Stimulated activated CD8-positive, alpha-beta memory T cell treated with anti-CD3 and anti-CD28 coated beads, Interleukin-12 subunit alpha, Interleukin-12 subunit beta, amount 100 ng/mL, for 24 hours (primary cell): ENCODE measurements around the gene ARHGAP23.
"Not testable (repeated sequence)": the region's sequence is repeated elsewhere in the genome, so short reads cannot be mapped to it uniquely, and the experiment has no call there.

ENCODE experiments used
- DNase-seq: peaks from one replicate; pipeline ENCODE4 v3.0.0-alpha.2; 2020; ENCODE audit errors: extremely low read depth

ARHGAP23 gene

DNA sequence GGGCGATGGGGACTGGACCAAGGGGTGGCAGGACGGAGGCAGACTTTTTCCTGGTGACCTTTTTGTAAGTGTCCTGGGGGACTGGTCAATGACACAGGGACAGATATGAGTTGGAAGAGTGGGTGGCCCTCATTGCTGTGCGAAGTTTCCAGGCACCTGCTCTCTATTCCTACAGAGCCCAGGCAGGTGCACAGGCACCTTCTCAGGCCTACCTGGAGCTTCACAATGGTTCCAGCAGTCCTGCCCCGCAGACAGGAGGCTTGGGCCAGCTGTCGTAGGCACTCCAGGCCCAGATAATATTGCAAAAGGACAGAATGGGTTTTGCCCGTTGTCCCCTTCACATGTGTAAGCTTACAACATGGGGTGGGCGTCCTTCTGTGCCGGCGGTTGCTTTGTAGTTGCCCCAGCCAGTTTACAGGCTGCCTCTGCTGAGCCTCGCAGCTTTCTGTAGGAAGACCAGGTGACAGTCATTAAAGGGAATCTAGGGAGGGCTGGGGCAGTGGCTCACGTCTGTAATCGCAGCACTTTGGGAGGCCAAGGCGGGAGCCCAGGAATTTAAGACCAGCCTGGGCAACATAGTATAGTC is 84.3 kb downstream of the ARHGAP23 start:
- DNase-seq, result no peak

GRCh38 chr17:38526526-38526925 is 98.3 kb downstream of the ARHGAP23 start:
- DNase-seq, result not testable (repeated sequence)

DNA sequence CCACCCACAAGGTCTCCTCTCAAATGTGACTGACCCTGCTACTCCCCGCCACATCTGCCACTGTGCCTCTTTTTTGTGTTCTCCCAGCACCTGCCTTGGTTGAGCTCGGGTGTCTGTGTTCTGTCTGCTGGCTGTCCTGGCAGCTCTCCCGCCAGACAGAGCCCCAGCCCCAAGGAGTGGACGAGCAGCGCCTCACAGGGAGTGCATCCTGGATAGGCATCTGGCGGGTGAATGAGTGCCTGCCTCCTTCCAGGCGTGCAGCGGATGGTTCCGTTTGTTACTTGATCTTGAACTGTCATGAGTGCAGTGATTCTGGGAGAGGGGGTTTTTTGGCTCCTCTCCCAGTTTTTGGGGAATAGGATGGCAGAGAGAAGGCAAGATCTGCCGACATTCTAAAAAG is 99.9 kb downstream of the ARHGAP23 start:
- not testable (repeated sequence) for DNase-seq

GRCh38 chr17:38530856-38531255 is 102.6 kb downstream of the ARHGAP23 start:
- not testable (repeated sequence) for DNase-seq

GRCh38 chr17:38531761-38532160 is 103.5 kb downstream of the ARHGAP23 start:
- DNase-seq, result not testable (repeated sequence)

GRCh38 chr17:38532451-38532850 is 104.2 kb downstream of the ARHGAP23 start:
- no peak for DNase-seq

GRCh38 chr17:38533241-38533640 is 105.0 kb downstream of the ARHGAP23 start:
- DNase-seq, result no peak

DNA sequence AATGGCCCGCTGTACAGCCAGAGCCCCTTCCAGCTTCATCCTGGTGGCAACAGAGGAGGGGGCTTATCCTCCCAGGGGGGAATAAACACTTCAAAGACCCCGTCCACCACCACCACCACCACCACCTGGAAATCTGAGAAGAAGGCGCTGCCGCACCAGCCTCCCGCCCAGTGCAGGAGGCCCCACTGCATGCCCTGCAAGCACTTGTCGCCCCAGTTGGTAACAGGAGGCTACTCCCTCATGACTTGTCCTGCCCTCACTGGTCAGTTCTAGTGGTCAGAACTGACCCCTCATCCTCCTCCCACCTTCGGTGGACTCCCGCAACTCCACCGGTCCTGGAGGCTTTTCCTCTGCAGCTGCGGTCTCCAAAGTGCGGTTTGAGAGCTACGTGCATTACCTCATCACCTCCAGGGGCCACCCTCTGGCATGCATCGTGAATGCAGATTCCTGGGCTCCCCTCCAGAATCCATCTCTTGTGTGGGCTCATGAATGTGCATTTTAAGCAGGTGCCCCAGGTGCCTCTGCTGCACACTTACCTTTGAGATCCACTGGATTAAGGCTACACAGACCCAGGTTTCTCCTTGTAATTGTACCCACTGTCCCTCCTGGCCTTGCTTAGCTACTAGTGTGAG is 105.7 kb downstream of the ARHGAP23 start:
- DNase-seq, result no peak

DNA sequence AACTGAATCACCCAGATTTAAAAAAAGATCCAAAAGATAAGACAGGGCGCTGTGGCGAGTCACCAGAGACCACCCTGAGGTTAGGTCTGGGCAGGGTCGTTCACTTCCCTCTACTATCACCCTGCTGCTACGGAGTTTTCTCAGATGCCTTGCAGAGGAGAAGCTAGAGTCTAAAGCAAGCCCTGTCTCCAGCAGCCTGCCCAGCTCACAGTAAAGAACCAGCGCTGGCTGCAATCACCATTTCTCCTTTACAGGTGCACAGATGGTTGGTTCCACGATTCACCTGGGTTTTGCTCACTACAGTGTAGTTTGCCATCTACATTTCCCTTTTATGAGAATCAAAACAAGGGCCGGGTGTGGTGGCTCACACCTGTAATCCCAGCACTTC is 106.2 kb downstream of the ARHGAP23 start:
- DNase-seq, result no peak

DNA sequence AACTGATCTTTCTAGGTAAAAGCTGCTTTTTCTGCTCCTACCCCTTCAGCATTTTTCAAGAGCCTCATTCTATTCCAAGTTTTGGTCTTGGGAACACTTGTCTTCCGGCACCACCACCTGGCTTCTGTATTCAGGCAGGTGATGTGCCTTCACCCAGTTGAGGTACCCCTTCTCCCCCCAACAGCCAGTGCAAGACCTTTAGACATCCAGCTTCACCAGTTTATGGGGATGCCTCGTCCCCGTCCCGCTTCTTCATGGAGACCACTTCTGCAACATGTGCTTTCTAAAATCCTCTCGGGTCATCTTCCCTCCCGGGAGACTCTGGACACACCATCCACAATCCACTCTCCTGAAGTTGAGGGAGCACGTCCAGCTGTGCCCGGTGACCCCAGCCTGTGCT is 107.6 kb downstream of the ARHGAP23 start:
- no peak for DNase-seq

DNA sequence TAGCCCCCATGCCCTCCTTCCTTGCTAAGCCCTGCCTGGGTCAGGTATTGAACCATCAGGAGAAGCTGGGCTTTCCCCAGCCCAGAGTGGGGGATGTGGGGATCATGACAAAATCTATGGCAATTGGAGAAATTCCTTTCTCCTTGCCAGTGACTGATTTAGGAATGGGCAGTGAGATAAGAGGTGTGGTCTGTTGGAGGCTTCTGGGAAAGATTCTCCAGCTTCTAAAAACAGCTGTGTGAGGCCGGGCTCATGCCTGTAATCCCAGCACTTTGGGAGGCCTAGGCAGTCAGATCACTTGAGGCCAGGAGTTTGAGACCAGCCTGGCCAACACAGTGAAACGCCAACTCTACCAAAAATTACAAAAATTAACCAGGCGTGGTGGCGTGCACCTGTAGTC is 108.4 kb downstream of the ARHGAP23 start:
- no peak for DNase-seq

GRCh38 chr17:38538906-38539305 is 110.6 kb downstream of the ARHGAP23 start:
- DNase-seq, result no peak

GRCh38 chr17:38539386-38539785 is 111.1 kb downstream of the ARHGAP23 start:
- no peak for DNase-seq

GRCh38 chr17:38540514-38541045 is 112.3 kb downstream of the ARHGAP23 start:
- no peak for DNase-seq

DNA sequence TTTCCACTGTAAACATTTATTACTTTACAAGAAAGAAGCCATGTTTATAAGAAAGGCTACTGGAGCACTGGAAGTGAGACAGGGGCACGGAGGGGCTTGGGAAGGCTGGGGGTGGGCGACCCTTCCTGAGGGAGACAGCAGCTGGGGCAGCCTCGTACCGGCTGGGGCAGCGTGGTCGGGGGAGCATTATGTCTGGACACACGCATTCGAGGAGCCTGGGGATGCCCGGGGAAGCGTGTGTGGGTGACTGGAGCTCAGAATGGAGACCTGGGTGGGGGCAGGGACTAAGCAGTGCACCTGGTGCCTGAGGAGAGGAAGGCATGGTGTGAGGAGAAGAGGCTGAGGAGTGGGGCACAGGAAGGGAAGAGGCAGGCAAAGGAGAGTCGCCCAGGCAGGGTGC is 113.0 kb downstream of the ARHGAP23 start:
- DNase-seq, result no peak

DNA sequence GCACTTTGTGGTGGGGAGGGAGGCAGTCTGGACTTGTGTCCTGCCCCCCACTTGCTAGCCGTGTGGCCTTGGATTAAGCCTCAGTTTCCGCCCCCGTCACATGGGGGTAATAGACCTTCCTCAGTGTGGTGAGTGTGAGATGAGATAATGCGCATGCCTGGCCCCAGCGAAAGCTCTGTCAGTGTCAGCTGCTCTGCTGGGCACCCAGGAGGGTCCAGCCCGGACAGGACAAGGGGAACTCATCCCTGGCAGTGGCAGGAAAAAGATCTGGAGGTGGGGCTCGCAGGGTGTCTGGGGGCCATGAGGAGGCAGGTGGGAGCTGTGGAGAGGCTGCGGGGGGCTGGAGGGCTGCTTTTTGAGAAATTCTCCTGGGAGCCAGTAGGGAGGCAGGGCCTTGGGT is 114.0 kb downstream of the ARHGAP23 start:
- no peak for DNase-seq

- no peak for DNase-seq
Measured at GRCh38 chr17:38543403-38544174, 115.3 kb downstream of the ARHGAP23 start.

- no peak for DNase-seq
Measured at GRCh38 chr17:38544175-38544838, 116.0 kb downstream of the ARHGAP23 start.

DNA sequence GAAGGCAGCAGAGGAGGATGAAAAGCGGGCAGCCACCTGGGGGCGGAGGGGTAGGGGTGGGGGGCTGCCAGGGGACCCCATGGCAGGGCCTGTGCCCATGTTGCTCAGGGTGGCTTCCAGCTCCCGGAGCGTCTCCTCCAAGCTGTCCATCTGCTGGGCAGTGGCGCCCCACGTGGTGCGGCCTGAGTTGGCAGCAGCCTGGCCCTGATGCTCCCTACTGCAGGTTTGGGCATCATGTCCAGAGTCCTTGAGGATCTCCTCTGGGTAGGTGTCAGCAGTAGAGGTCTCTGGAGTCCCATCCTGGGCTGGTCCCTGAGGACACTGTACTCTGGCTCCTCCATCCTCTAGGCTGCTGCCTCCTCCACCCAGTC is 116.6 kb downstream of the ARHGAP23 start:
- DNase-seq, result no peak

DNA sequence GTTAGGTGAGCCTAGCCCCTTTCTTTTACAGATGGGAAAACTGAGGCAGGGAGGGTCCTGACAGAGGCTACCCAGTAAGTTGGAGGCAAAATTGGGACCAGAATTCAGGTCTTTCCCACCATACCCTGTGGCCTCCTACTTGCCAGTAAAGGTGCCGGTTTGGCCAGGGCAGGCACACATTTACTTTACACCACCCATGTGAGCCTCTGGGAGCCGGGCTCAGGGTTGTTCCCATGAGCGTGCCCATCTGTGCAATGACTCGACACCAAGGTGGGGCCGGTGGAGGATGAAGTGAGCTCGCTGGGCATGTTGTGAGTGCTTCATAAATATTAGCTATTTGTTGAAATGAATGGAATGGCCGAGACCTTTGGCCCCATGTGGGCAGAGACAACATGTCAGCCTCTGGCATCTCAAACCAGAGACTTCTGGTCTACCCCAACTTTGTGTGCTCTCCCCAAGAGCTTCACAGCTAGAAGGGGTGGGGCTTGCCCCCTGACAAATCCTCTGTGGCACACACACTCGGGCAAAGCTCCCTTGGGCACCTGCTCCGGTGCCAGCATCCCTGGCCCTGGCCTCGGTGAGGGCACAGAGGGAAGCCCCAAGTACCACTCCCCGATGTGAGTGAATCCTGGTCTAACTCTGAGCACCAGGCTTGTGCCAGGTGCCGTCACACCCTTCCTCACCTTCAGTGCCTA is 117.4 kb downstream of the ARHGAP23 start:
- no peak for DNase-seq

DNA sequence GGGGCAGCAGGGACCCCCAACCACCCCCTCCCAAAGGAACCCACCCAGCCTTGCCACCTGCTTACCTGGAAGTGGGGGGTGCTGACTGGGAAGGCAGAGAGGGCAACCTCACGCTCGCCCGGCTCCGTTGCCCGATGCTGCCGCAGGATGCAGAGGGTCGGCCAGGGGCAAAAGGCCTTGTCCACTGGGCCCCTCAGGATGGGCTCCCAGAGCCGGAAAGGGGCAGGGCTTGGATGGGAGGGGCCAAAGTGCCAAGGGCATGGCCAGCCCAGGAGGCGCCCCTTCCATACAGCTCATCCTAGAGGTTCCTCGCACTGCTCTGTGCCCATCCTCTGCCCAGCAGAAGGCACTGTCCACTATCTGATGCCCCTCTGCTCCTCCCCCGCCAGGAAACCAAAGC is 118.1 kb downstream of the ARHGAP23 start:
- no peak for DNase-seq

- no peak for DNase-seq
Measured at GRCh38 chr17:38547444-38547843, 119.2 kb downstream of the ARHGAP23 start.
